Ovary (tissue), 9 donors: ENCODE measurements around the gene GABRB1. TPM values are rescaled to one million over a fixed set of nuclear protein-coding genes. Genes with fewer than 3 reads are reported as not detected.

Experiments
- DNase-seq, 5 donors: peaks; one replicate each; pipeline ENCODE4 v3.0.0-alpha.2; 2019 to 2020
- H3K27ac ChIP-seq, 2 donors: fragments of 200-600 bp; one replicate each; pipeline versions ENCODE4 v1.5.1 to v1.8.0; 2019 to 2022
- H3K27me3 ChIP-seq: fragments of 200-600 bp; one replicate; pipeline ENCODE4 v1.8.0; 2022
- H3K36me3 ChIP-seq: fragments of 200-600 bp; sonication (generic); one replicate; pipeline ENCODE4 v1.5.1; 2019
- H3K4me1 ChIP-seq: one replicate; pipeline ENCODE4 v1.8.1; 2013; ENCODE audit warnings: mild to moderate bottlenecking, moderate library complexity; ENCODE audit not compliant: insufficient read depth
- H3K4me3 ChIP-seq: fragments of 200-600 bp; sonication (generic); one replicate; pipeline ENCODE4 v1.5.1; 2017
- H3K9me3 ChIP-seq, 2 donors: fragments of 200-600 bp in 1 of 2; sonication (generic) in 1 of 2; one replicate each; pipeline versions ENCODE4 v1.5.1 to v1.8.1; 2013 to 2019; ENCODE audit warnings: mild to moderate bottlenecking in 1 of 2, moderate library complexity in 1 of 2
- CTCF ChIP-seq, 3 donors: fragments of 450-650 bp in 2 of 3; fragments of 200-600 bp in 1 of 3; IDR thresholded peaks; one replicate each; pipeline versions ENCODE4 v1.5.1 to v1.8.0; 2016 to 2022; ENCODE audit warnings: antibody characterized with exemption in 3 of 3, mild to moderate bottlenecking in 1 of 3
- EP300 ChIP-seq: sonication (generic); formaldehyde crosslinking; IDR thresholded peaks from one replicate; pipeline ENCODE4 v1.6.1; 2017; ENCODE audit warnings: antibody characterized with exemption
- POLR2A ChIP-seq: fragments of 450-650 bp; IDR thresholded peaks from one replicate; pipeline ENCODE4 v1.6.1; 2017; ENCODE audit warnings: antibody characterized with exemption, mild to moderate bottlenecking, moderate library complexity
- WGBS, 3 donors: extraction: QIAGEN DNeasy Blood & Tissue Kit in 1 of 3; methylation state at CpG; one replicate each; pipeline versions ENCODE4 v1.1.5 to v1.1.7; 2013 to 2017; 5-methylcytosine and 5-hydroxymethylcytosine counted together
- intact Hi-C, 4 donors: fragments of 100-400 bp; cut with DNase I; formaldehyde crosslinking; loops; one replicate each; pipeline versions ENCODE4 v1.11.0 to v1.15.1; 2022 to 2023
- polyA plus RNA-seq, 2 donors: library from polyadenylated mRNA; stranded (reverse); fragments of 200-250 nt in 1 of 2; fragments of 350-450 nt in 1 of 2; fragmentation: Illumina TruSeq in 1 of 2; extraction: RNeasy Lipid Tissue Mini Kit (QIAGEN cat#74804) in 1 of 2; gene quantifications; one replicate each; pipeline ENCODE4 v1.2.3, GENCODE V29; 2013 to 2014
- total RNA-seq, 7 donors: library from RNA; depleted of rRNA in 2 of 7; stranded (reverse); fragments of >200 nt in 2 of 7; fragmentation: NEBNext Ultra II Directional in 3 of 7; extraction: Animal tissue kit (Norgen Biotek cat#: 25700) in 3 of 7; gene quantifications; one replicate each; pipeline versions ENCODE4 v1.1.0 to v1.2.4, GENCODE V29; 2016 to 2023
- donor health status: DM: no; HTN: no; CAD: no; lungs with moderate emphysema.
- donor health status: DM: no; HTN: no; CAD: no.
- donor health status: Bipolar disorder and iron deficiency.
- donor health status: DM: yes; HTN: yes; CAD: no.
- donor health status: DM: no; HTN: no; CAD: no.
- donor health status: DM: yes; HTN: yes; CAD: no.

GABRB1 gene
- total and polyA plus RNA-seq, 9 donors = 0.23 to 0.43 TPM; not detected in 7

- H3K27ac ChIP-seq = no peak overlapping the region
- no peak overlapping the region for H3K4me3 ChIP-seq
- WGBS, 3 donors = 36 to 69% (median 37%) methylated on average over 1 of the region's 1 CpG
- H3K9me3 ChIP-seq = no peaks in the 10 kb centered on the region
- no peak for TF ChIP-seq CTCF (IDR thresholded peaks at IDR 0.05)
- TF ChIP-seq POLR2A = no peak
- no peaks in the 10 kb centered on the region for H3K36me3 ChIP-seq
- DNase-seq = no peak
- no peaks in the 10 kb centered on the region for H3K4me1 ChIP-seq
- intact Hi-C loops = no loop called here
- H3K27me3 ChIP-seq = no peaks in the 10 kb centered on the region
These were observed 178.5 kb downstream of the GABRB1 start for GRCh38 chr4:47209833-47210232.

GRCh38 chr4:47210828-47211227 is 179.5 kb downstream of the GABRB1 start:
- no peaks in the 10 kb centered on the region for H3K9me3 ChIP-seq
- WGBS, 3 donors = 45 to 71% (median 49%) methylated on average over 3 of the region's 3 CpGs
- no peaks in the 10 kb centered on the region for H3K4me1 ChIP-seq
- no peak for DNase-seq
- H3K27me3 ChIP-seq = no peaks in the 10 kb centered on the region
- intact Hi-C loops = no loop called here
- no peak for TF ChIP-seq POLR2A
- no peak for TF ChIP-seq CTCF (IDR thresholded peaks at IDR 0.05)
- TF ChIP-seq EP300 = no peak
- no peaks in the 10 kb centered on the region for H3K36me3 ChIP-seq
- no peak overlapping the region for H3K4me3 ChIP-seq
- H3K27ac ChIP-seq = no peak overlapping the region

- Histone ChIP-seq H3K4me3 (no peak overlapping the region), H3K4me1 (no peaks in the 10 kb centered on the region), H3K27ac (no peak overlapping the region), H3K9me3 (no peaks in the 10 kb centered on the region), H3K36me3 (no peaks in the 10 kb centered on the region), H3K27me3 (no peaks in the 10 kb centered on the region)
- WGBS, 3 donors = 39 to 47% (median 40%) methylated on average over 2 of the region's 2 CpGs
- intact Hi-C loops = no loop called here
- no peak for DNase-seq
- TF ChIP-seq CTCF (IDR thresholded peaks at IDR 0.05) (no peak), POLR2A (no peak), EP300 (no peak)
These were observed 181.7 kb downstream of the GABRB1 start for GRCh38 chr4:47213106-47213505.

GRCh38 chr4:47213539-47213938 is 182.2 kb downstream of the GABRB1 start:
- intact Hi-C loops = no loop called here
- no peaks in the 10 kb centered on the region for H3K27me3 ChIP-seq
- H3K4me3 ChIP-seq = no peak overlapping the region
- H3K27ac ChIP-seq = no peak overlapping the region
- DNase-seq = no peak
- H3K9me3 ChIP-seq = no peaks in the 10 kb centered on the region
- no peaks in the 10 kb centered on the region for H3K4me1 ChIP-seq
- H3K36me3 ChIP-seq = no peaks in the 10 kb centered on the region
- TF ChIP-seq CTCF (IDR thresholded peaks at IDR 0.05) = no peak
- WGBS, 3 donors = 92 to 97% (median 96%) methylated on average over 1 of the region's 1 CpG

GRCh38 chr4:47213971-47214370 is 182.6 kb downstream of the GABRB1 start:
- H3K4me1 ChIP-seq = no peaks in the 10 kb centered on the region
- H3K36me3 ChIP-seq = no peaks in the 10 kb centered on the region
- no peaks in the 10 kb centered on the region for H3K27me3 ChIP-seq
- TF ChIP-seq EP300 = no peak
- H3K9me3 ChIP-seq = no peaks in the 10 kb centered on the region
- WGBS, 3 donors = 18 to 39% (median 22%) methylated on average over 3 of the region's 3 CpGs
- no peak overlapping the region for H3K4me3 ChIP-seq
- intact Hi-C loops = no loop called here
- no peak overlapping the region for H3K27ac ChIP-seq
- no peak for DNase-seq
